SU-DHL-6 (cell line): ENCODE data around the gene LAMA3.

Experiments
- EZH2phosphoT487 ChIP-seq: fragments of 200-600 bp; sonication (generic), shearing (Covaris generic); conservative IDR thresholded peaks from 2 replicates; pipeline ENCODE4 v1.6.1; 2018; ENCODE audit warnings: mild to moderate bottlenecking, antibody characterized with exemption, low read length, moderate library complexity, mixed read lengths
- TF ChIP-seq, protein P1 (sequence below): fragments of 200-600 bp; sonication (generic); IDR thresholded peaks from one replicate; pipeline ENCODE4 v1.5.1; 2017; ENCODE audit warnings: antibody characterized with exemption, mild to moderate bottlenecking, low read length, moderate library complexity; ENCODE audit not compliant: insufficient read depth, poor library complexity, severe bottlenecking

- TF ChIP-seq, protein P1, sequence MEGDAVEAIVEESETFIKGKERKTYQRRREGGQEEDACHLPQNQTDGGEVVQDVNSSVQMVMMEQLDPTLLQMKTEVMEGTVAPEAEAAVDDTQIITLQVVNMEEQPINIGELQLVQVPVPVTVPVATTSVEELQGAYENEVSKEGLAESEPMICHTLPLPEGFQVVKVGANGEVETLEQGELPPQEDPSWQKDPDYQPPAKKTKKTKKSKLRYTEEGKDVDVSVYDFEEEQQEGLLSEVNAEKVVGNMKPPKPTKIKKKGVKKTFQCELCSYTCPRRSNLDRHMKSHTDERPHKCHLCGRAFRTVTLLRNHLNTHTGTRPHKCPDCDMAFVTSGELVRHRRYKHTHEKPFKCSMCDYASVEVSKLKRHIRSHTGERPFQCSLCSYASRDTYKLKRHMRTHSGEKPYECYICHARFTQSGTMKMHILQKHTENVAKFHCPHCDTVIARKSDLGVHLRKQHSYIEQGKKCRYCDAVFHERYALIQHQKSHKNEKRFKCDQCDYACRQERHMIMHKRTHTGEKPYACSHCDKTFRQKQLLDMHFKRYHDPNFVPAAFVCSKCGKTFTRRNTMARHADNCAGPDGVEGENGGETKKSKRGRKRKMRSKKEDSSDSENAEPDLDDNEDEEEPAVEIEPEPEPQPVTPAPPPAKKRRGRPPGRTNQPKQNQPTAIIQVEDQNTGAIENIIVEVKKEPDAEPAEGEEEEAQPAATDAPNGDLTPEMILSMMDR: no peak
- no peak for TF ChIP-seq EZH2phosphoT487
Measured at GRCh38 chr18:23956483-23956882, 267.2 kb downstream of the LAMA3 start.
